ENCODE measurements around the gene RAB11FIP3. TPM values are rescaled to one million over a fixed set of nuclear protein-coding genes. Genes with fewer than 3 reads are reported as not detected.

The RAB11FIP3 gene
- total RNA-seq, 1 donor from 2014 or later, result 47.0 TPM

DNA sequence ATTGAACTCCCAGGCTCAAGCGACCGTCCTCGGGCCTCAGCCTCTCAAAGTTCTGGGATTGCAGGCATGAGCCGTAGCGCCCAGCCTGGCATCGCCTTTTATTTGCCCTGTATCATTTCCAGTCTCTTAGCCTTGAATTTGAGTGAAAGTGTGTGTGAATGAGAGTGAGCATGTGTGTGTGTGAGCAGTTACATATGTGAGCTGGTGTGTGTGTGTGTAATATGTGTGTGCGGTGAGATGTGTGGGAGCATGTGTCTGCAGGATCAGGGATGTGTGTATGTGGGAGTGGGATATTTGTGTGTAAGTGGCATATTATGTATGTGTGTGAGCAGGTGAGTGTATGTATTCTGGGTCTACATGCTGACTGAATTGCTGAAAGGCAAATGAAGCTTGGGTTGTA is 5.5 kb downstream of the RAB11FIP3 start:
- Histone ChIP-seq H3K27ac (no peak overlapping the region), H3K36me3 (no peaks in the 10 kb centered on the region), H3K9me3 (no peaks in the 10 kb centered on the region), H3K4me1 (peaks cover 0 to 10% of the 10 kb centered on the region in 2 donors), H3K4me3 (no peak overlapping the region), H3K27me3 (no peaks in the 10 kb centered on the region)
- TF ChIP-seq, protein P1, sequence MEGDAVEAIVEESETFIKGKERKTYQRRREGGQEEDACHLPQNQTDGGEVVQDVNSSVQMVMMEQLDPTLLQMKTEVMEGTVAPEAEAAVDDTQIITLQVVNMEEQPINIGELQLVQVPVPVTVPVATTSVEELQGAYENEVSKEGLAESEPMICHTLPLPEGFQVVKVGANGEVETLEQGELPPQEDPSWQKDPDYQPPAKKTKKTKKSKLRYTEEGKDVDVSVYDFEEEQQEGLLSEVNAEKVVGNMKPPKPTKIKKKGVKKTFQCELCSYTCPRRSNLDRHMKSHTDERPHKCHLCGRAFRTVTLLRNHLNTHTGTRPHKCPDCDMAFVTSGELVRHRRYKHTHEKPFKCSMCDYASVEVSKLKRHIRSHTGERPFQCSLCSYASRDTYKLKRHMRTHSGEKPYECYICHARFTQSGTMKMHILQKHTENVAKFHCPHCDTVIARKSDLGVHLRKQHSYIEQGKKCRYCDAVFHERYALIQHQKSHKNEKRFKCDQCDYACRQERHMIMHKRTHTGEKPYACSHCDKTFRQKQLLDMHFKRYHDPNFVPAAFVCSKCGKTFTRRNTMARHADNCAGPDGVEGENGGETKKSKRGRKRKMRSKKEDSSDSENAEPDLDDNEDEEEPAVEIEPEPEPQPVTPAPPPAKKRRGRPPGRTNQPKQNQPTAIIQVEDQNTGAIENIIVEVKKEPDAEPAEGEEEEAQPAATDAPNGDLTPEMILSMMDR (IDR thresholded peaks at IDR 0.05), result no peak
- intact Hi-C loops (cut with DNase I), result no loop called here
- DNase-seq (ENCODE audit: low spot score in 2 of 2), result no peak

GRCh38 chr16:440627-441026 is 15.2 kb downstream of the RAB11FIP3 start:
- TF ChIP-seq, protein P1 (IDR thresholded peaks at IDR 0.05), result no peak
- no peaks in the 10 kb centered on the region for H3K27me3 ChIP-seq
- H3K4me1 ChIP-seq, result no peaks in the 10 kb centered on the region
- no peaks in the 10 kb centered on the region for H3K9me3 ChIP-seq
- intact Hi-C loops (cut with DNase I), result no loop called here
- H3K27ac ChIP-seq, result no peak overlapping the region
- DNase-seq (ENCODE audit: low spot score in 2 of 2), result no peak
- peaks cover 0 to 8% of the 10 kb centered on the region in 2 donors for H3K36me3 ChIP-seq
- H3K4me3 ChIP-seq, result no peak overlapping the region

- Histone ChIP-seq H3K4me3 (no peak overlapping the region), H3K4me1 (no peaks in the 10 kb centered on the region), H3K27ac (no peak overlapping the region), H3K27me3 (no peaks in the 10 kb centered on the region), H3K36me3 (peaks cover 0 to 8% of the 10 kb centered on the region in 2 donors), H3K9me3 (no peaks in the 10 kb centered on the region)
- intact Hi-C loops (cut with DNase I), result no loop called here
- no peak for DNase-seq (ENCODE audit: low spot score in 2 of 2)
- TF ChIP-seq, protein P1 (IDR thresholded peaks at IDR 0.05), result no peak
These were observed 16.0 kb downstream of the RAB11FIP3 start for GRCh38 chr16:441447-441846.

DNA sequence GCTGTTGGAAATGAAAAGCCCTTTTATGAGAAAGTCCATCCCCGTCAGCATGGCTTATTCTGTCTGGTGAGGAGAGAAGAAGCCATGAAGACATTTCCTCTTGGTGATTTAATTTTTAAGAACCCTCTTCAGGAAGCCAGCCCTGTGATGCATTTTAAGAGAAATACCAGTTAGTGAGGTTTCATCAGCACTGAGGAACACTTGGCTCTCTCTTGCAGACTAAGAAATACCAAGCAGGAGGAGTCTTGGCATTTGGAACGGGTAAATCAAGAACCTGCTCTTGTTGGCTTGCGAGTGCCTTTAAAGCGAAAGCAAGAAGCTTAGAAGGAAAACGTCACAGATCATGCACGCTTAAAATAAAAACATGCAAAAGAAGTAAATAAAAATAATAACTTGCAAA is 17.5 kb downstream of the RAB11FIP3 start:
- H3K27ac ChIP-seq, result no peak overlapping the region
- TF ChIP-seq, protein P1 (IDR thresholded peaks at IDR 0.05), result no peak
- H3K4me1 ChIP-seq, result no peaks in the 10 kb centered on the region

DNA sequence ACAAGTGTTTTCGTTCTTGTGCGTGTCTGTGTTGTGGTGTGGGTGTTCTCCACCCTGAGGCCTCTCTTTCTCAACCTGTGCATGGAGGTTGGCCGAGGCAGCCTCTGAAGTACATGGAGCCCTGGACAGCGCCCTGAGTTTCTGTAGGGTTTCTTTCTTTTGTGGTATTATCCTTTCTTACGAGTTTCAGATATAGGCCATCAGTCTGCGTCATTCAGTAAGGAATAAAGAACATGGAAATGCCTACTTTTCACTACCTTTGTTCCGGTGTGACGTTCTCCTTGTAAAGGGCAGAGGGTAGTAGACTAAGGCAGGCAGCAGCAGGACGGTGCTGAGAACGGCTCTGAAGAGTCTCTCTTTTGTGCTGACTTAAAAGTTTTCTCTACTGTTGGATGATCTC is 18.6 kb downstream of the RAB11FIP3 start:
- H3K36me3 ChIP-seq, result peaks cover 0 to 8% of the 10 kb centered on the region in 2 donors
- TF ChIP-seq, protein P1 (IDR thresholded peaks at IDR 0.05), result no peak

More for the DNA sequence above, 17.5 kb downstream of the RAB11FIP3 start:
- Histone ChIP-seq H3K4me3 (no peak overlapping the region), H3K36me3 (peaks cover 0 to 8% of the 10 kb centered on the region in 2 donors), H3K9me3 (no peaks in the 10 kb centered on the region), H3K27me3 (no peaks in the 10 kb centered on the region)
- DNase-seq (ENCODE audit: low spot score in 2 of 2), result no peak
- intact Hi-C loops (cut with DNase I), result no loop called here

DNA sequence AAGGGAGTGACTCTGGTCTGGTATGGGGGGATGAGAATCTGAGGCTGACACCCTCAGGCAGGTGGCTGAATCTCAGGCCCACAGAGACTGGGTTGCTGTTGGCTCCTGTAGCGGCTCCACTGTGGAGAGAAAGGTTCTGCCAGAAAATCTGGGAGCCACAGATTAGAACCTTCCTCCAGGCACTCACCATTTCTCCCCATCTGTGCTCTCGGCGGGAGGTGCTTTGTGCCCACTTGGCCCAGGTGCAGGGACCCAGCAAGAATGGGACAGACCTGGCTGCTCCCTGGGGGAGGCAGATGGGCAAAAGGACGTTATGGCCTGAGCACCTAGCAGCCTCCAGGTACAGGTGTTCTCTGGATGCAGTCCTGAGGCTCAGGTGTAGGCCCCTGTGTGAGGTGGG is 20.1 kb downstream of the RAB11FIP3 start:
- Histone ChIP-seq H3K4me3 (no peak overlapping the region), H3K36me3 (peaks cover 0 to 2% of the 10 kb centered on the region in 2 donors), H3K4me1 (no peaks in the 10 kb centered on the region), H3K27me3 (no peaks in the 10 kb centered on the region), H3K27ac (no peak overlapping the region), H3K9me3 (no peaks in the 10 kb centered on the region)
- TF ChIP-seq, protein P1 (IDR thresholded peaks at IDR 0.05), result no peak
- intact Hi-C loops (cut with DNase I), result no loop called here
- DNase-seq (ENCODE audit: low spot score in 2 of 2), result no peak

More for the DNA sequence above, 18.6 kb downstream of the RAB11FIP3 start:
- intact Hi-C loops (cut with DNase I), result no loop called here
- Histone ChIP-seq H3K9me3 (no peaks in the 10 kb centered on the region), H3K4me1 (no peaks in the 10 kb centered on the region), H3K4me3 (no peak overlapping the region), H3K27ac (no peak overlapping the region), H3K27me3 (no peaks in the 10 kb centered on the region)
- no peak for DNase-seq (ENCODE audit: low spot score in 2 of 2)
